HepG2 (cell line): ENCODE data around the gene VEZF1. TPM values are rescaled to one million over a fixed set of nuclear protein-coding genes. Genes with fewer than 3 reads are reported as not detected.
A peak's percentile ranks its signal among the peaks of the same experiment; 100 is the strongest.

Experiments used
- AHR ChIP-seq: IDR thresholded peaks from 2 replicates; pipeline ENCODE4 v1.6.1; 2018; ENCODE audit warnings: missing genetic modification reagents, missing compliant biosample characterization
- ATF7 ChIP-seq, 2 experiments: fragments of 450-650 bp in 1 of 2; sonication (generic) in 1 of 2; formaldehyde crosslinking in 1 of 2; IDR thresholded peaks; 2 replicates each; pipeline versions ENCODE4 v1.4.0 to v1.6.1; 2016 to 2020; ENCODE audit warnings: antibody characterized with exemption in 1 of 2, mild to moderate bottlenecking in 1 of 2, missing genetic modification reagents in 1 of 2
- ERF ChIP-seq: IDR thresholded peaks from 2 replicates; pipeline ENCODE4 v1.6.1; 2018; ENCODE audit warnings: missing biosample characterization, missing genetic modification reagents
- FOXA3 ChIP-seq: IDR thresholded peaks from 2 replicates; pipeline ENCODE4 v1.6.1; 2016; ENCODE audit warnings: missing genetic modification reagents, missing compliant biosample characterization
- FOXM1 ChIP-seq: sonication (generic); formaldehyde crosslinking; IDR thresholded peaks from 2 replicates; pipeline ENCODE4 v1.5.0; 2020; ENCODE audit warnings: missing genetic modification reagents
- JUNB ChIP-seq: sonication (generic); formaldehyde crosslinking; IDR thresholded peaks from 2 replicates; pipeline ENCODE4 v1.8.0; 2022; ENCODE audit warnings: missing genetic modification reagents, mild to moderate bottlenecking, borderline replicate concordance
- KDM5A ChIP-seq: fragments of 200-600 bp; sonication (generic); IDR thresholded peaks from 2 replicates; pipeline ENCODE4 v1.7.0; 2018; ENCODE audit warnings: antibody characterized with exemption, mild to moderate bottlenecking, low read length, borderline replicate concordance
- MAZ ChIP-seq, 2 experiments: sonication (generic) in 1 of 2; formaldehyde crosslinking in 1 of 2; IDR thresholded peaks; 2 replicates each; pipeline versions ENCODE4 v1.5.0 to v1.6.1; 2012 to 2020; ENCODE audit warnings: low read depth in 2 of 2, mild to moderate bottlenecking in 2 of 2, borderline replicate concordance in 1 of 2, improper control_type of control experiment in 1 of 2, low read length in 1 of 2, missing genetic modification reagents in 1 of 2, moderate library complexity in 1 of 2
- MYC ChIP-seq: sonication (generic); formaldehyde crosslinking; IDR thresholded peaks from 2 replicates; pipeline ENCODE4 v1.9.0; 2021; ENCODE audit warnings: missing genetic modification reagents, borderline replicate concordance
- MZF1 ChIP-seq: sonication (generic); formaldehyde crosslinking; IDR thresholded peaks from 2 replicates; pipeline ENCODE4 v1.8.1; 2023; ENCODE audit warnings: mild to moderate bottlenecking, missing genetic modification reagents, borderline replicate concordance
- PHF20 ChIP-seq: sonication (generic); formaldehyde crosslinking; IDR thresholded peaks from 2 replicates; pipeline ENCODE4 v1.5.0; 2020; ENCODE audit warnings: mild to moderate bottlenecking, missing genetic modification reagents
- PHF8 ChIP-seq: sonication (generic); formaldehyde crosslinking; IDR thresholded peaks from 2 replicates; pipeline ENCODE4 v1.5.0; 2020; ENCODE audit warnings: missing genetic modification reagents
- POLR2A ChIP-seq, 2 experiments: IDR thresholded peaks; 2 replicates each; pipeline ENCODE4 v1.6.1; 2011; ENCODE audit warnings: low read depth in 2 of 2, low read length in 2 of 2, mild to moderate bottlenecking in 1 of 2, moderate library complexity in 1 of 2; ENCODE audit not compliant: insufficient read depth in 1 of 2
- RARA ChIP-seq: IDR thresholded peaks from 2 replicates; pipeline ENCODE4 v1.6.1; 2016; ENCODE audit warnings: missing genetic modification reagents, missing compliant biosample characterization
- TCF7L2 ChIP-seq: IDR thresholded peaks from 2 replicates; pipeline ENCODE4 v1.6.1; 2011; ENCODE audit warnings: mild to moderate bottlenecking, low read depth, low read length, moderate library complexity
- ZMYM4 ChIP-seq: sonication (generic); formaldehyde crosslinking; IDR thresholded peaks from 2 replicates; pipeline ENCODE4 v1.8.1; 2023; ENCODE audit warnings: mild to moderate bottlenecking, missing genetic modification reagents
- ZNF260 ChIP-seq: sonication (generic); formaldehyde crosslinking; IDR thresholded peaks from 2 replicates; pipeline ENCODE4 v1.4.0; 2020; ENCODE audit warnings: missing genetic modification reagents, low read depth, mild to moderate bottlenecking, borderline replicate concordance
- ZNF367 ChIP-seq: sonication (generic); formaldehyde crosslinking; IDR thresholded peaks from 2 replicates; pipeline ENCODE4 v1.4.0; 2020; ENCODE audit warnings: missing genetic modification reagents, borderline replicate concordance
- ZSCAN30 ChIP-seq: sonication (generic); formaldehyde crosslinking; IDR thresholded peaks from 2 replicates; pipeline ENCODE4 v1.5.0; 2020; ENCODE audit warnings: mild to moderate bottlenecking, missing genetic modification reagents
- polyA plus RNA-seq, 8 experiments: library from polyadenylated mRNA; depleted of rRNA in 3 of 8; stranded (reverse) in 7 of 8; unstranded in 1 of 8; fragments of >200 nt; fragmentation: Illumina TruSeq in 4 of 8; extraction: Trizol in 4 of 8; gene quantifications; 2 replicates each; pipeline versions ENCODE4 v1.2.1 to v1.2.3, GENCODE V29; 2011 to 2016; ENCODE audit warnings: low read depth in 4 of 8, missing spikeins in 1 of 8, mixed read lengths in 1 of 8; ENCODE audit not compliant: insufficient read depth in 1 of 8
- total RNA-seq, 5 experiments: library from RNA; depleted of rRNA; stranded (reverse); fragments of >200 nt; fragmentation: Illumina TruSeq; extraction: Trizol; gene quantifications; 2 replicates each; pipeline ENCODE4 v1.2.3, GENCODE V29; 2016; ENCODE audit warnings: low read depth in 1 of 5
- TF ChIP-seq, protein P1 (sequence below): sonication (generic); formaldehyde crosslinking; IDR thresholded peaks from 2 replicates; pipeline ENCODE4 v1.8.0; 2022; ENCODE audit warnings: mild to moderate bottlenecking, missing genetic modification reagents; ENCODE audit not compliant: insufficient replicate concordance
- TF ChIP-seq, protein P2 (sequence below): IDR thresholded peaks from 2 replicates; pipeline ENCODE4 v1.6.1; 2016; ENCODE audit warnings: low read depth, control low read depth
- TF ChIP-seq, protein P3 (sequence below): sonication (generic); formaldehyde crosslinking; IDR thresholded peaks from 2 replicates; pipeline ENCODE4 v1.8.1; 2022; ENCODE audit warnings: mild to moderate bottlenecking, missing genetic modification reagents
- TF ChIP-seq, protein P4 (sequence below): sonication (generic); formaldehyde crosslinking; IDR thresholded peaks from 2 replicates; pipeline ENCODE4 v1.9.0; 2021; ENCODE audit warnings: missing genetic modification reagents, borderline replicate concordance
- TF ChIP-seq, protein P5 (sequence below): sonication (generic); formaldehyde crosslinking; IDR thresholded peaks from 2 replicates; pipeline ENCODE4 v1.4.0; 2020; ENCODE audit warnings: mild to moderate bottlenecking, missing genetic modification reagents

Gene VEZF1
- total and polyA plus RNA-seq, 2 of the 13 experiments (the other 11 are each of a cell fraction or from before 2014, with no cell fraction given) = 45.9 to 49.7 TPM

DNA sequence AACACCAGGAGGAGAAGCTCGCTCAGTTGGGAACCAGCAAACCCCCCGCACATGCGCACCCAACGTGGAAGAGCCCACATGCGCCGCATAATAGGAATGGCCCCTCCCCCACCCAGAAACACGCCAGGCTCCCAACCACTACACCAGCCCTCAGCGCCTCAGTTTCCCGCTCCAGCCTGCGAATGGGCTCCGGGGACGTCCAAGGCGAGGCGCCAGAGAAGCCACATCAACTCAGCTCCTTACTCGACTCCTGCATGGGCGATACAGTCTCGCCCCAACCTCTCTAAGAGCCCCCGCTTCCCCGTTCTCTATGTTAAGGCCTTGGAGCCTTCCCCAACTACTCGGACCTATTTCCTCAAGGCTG is 18.5 kb upstream of the VEZF1 start (continued):
- TF ChIP-seq, protein P1, sequence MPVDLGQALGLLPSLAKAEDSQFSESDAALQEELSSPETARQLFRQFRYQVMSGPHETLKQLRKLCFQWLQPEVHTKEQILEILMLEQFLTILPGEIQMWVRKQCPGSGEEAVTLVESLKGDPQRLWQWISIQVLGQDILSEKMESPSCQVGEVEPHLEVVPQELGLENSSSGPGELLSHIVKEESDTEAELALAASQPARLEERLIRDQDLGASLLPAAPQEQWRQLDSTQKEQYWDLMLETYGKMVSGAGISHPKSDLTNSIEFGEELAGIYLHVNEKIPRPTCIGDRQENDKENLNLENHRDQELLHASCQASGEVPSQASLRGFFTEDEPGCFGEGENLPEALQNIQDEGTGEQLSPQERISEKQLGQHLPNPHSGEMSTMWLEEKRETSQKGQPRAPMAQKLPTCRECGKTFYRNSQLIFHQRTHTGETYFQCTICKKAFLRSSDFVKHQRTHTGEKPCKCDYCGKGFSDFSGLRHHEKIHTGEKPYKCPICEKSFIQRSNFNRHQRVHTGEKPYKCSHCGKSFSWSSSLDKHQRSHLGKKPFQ (CRISPR knock-in tag) = peak; percentile 51
- no peak for TF ChIP-seq POLR2A (IDR thresholded peaks at IDR 0.05; ENCODE audit: insufficient read depth in 1 of 2, low read depth in 2 of 2, low read length in 2 of 2)
- TF ChIP-seq ERF (CRISPR knock-in tag) = no peak
- TF ChIP-seq RARA = no peak
- no peak for TF ChIP-seq MZF1
- TF ChIP-seq, protein P2, sequence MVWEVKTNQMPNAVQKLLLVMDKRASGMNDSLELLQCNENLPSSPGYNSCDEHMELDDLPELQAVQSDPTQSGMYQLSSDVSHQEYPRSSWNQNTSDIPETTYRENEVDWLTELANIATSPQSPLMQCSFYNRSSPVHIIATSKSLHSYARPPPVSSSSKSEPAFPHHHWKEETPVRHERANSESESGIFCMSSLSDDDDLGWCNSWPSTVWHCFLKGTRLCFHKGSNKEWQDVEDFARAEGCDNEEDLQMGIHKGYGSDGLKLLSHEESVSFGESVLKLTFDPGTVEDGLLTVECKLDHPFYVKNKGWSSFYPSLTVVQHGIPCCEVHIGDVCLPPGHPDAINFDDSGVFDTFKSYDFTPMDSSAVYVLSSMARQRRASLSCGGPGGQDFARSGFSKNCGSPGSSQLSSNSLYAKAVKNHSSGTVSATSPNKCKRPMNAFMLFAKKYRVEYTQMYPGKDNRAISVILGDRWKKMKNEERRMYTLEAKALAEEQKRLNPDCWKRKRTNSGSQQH = no peak
- no peak for TF ChIP-seq PHF8 (CRISPR knock-in tag)
- TF ChIP-seq ATF7 (IDR thresholded peaks at IDR 0.05) = no peak
- TF ChIP-seq ATF7 (CRISPR knock-in tag; IDR thresholded peaks at IDR 0.05) = no peak
- peak; percentile 31; the same call in 1 of the 2 replicates for TF ChIP-seq JUNB (CRISPR knock-in tag)
- no peak for TF ChIP-seq AHR
- no peak for TF ChIP-seq PHF20 (CRISPR knock-in tag)
- peak; percentile 87 for TF ChIP-seq MYC (CRISPR knock-in tag)
- TF ChIP-seq, protein P3, sequence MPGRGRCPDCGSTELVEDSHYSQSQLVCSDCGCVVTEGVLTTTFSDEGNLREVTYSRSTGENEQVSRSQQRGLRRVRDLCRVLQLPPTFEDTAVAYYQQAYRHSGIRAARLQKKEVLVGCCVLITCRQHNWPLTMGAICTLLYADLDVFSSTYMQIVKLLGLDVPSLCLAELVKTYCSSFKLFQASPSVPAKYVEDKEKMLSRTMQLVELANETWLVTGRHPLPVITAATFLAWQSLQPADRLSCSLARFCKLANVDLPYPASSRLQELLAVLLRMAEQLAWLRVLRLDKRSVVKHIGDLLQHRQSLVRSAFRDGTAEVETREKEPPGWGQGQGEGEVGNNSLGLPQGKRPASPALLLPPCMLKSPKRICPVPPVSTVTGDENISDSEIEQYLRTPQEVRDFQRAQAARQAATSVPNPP (CRISPR knock-in tag) = no peak
- TF ChIP-seq FOXA3 = no peak
- no peak for TF ChIP-seq ZNF260 (CRISPR knock-in tag)
- peak; percentile 46; the same call in 1 of the 2 replicates for TF ChIP-seq ZNF367 (CRISPR knock-in tag)
- no peak for TF ChIP-seq FOXM1 (CRISPR knock-in tag)
- no peak for TF ChIP-seq KDM5A
- TF ChIP-seq, protein P4, sequence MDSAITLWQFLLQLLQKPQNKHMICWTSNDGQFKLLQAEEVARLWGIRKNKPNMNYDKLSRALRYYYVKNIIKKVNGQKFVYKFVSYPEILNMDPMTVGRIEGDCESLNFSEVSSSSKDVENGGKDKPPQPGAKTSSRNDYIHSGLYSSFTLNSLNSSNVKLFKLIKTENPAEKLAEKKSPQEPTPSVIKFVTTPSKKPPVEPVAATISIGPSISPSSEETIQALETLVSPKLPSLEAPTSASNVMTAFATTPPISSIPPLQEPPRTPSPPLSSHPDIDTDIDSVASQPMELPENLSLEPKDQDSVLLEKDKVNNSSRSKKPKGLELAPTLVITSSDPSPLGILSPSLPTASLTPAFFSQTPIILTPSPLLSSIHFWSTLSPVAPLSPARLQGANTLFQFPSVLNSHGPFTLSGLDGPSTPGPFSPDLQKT (CRISPR knock-in tag) = no peak
- no peak for TF ChIP-seq ZSCAN30
- TF ChIP-seq MAZ (IDR thresholded peaks at IDR 0.05; ENCODE audit: borderline replicate concordance, low read depth, low read length) = no peak
- TF ChIP-seq MAZ (CRISPR knock-in tag; IDR thresholded peaks at IDR 0.05; ENCODE audit: low read depth) = 0 out of 2 replicates have a peak, but pooled peaks have one; percentile 2
- TF ChIP-seq, protein P5, sequence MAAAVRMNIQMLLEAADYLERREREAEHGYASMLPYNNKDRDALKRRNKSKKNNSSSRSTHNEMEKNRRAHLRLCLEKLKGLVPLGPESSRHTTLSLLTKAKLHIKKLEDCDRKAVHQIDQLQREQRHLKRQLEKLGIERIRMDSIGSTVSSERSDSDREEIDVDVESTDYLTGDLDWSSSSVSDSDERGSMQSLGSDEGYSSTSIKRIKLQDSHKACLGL (CRISPR knock-in tag) = peak; percentile 76; the same call in 1 of the 2 replicates
- TF ChIP-seq TCF7L2 = no peak
- TF ChIP-seq ZMYM4 = no peak; the same call in 1 of the 2 replicates
